Measurements from ENCODE around the gene TRIP4.

Gene TRIP4

DNA sequence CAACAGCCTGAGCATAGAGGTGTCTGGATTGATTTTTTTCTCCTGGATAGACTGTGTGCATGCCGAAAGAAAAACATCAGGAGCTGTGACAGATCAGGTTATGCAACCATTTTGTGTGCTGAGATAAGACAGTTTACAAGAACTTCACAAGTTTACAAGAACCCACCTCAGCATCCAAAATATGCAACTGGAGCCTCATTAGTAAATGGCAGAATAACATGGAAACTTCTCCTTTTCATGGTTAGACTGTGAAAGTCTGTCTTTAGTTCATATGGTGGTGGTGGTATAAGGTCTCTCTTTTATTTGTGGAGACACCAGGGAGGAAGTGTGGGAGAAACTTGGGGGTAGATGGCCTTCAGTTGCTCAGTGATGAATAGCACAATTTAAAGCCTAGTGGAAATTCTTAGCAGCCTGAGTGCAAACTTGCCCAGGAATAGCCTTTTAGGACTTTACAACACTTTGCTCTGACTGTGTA lies 69.0 kb downstream of the TRIP4 start:
- TF ChIP-seq, protein P1, sequence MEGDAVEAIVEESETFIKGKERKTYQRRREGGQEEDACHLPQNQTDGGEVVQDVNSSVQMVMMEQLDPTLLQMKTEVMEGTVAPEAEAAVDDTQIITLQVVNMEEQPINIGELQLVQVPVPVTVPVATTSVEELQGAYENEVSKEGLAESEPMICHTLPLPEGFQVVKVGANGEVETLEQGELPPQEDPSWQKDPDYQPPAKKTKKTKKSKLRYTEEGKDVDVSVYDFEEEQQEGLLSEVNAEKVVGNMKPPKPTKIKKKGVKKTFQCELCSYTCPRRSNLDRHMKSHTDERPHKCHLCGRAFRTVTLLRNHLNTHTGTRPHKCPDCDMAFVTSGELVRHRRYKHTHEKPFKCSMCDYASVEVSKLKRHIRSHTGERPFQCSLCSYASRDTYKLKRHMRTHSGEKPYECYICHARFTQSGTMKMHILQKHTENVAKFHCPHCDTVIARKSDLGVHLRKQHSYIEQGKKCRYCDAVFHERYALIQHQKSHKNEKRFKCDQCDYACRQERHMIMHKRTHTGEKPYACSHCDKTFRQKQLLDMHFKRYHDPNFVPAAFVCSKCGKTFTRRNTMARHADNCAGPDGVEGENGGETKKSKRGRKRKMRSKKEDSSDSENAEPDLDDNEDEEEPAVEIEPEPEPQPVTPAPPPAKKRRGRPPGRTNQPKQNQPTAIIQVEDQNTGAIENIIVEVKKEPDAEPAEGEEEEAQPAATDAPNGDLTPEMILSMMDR (IDR thresholded peaks at IDR 0.05; ENCODE audit: insufficient read depth, low read depth, low read length, missing control alignments) = no peak
- no peak overlapping the region for H3K4me3 ChIP-seq (ENCODE audit: low read length)
- DNase-seq (ENCODE audit: low read depth) = no peak

DNA sequence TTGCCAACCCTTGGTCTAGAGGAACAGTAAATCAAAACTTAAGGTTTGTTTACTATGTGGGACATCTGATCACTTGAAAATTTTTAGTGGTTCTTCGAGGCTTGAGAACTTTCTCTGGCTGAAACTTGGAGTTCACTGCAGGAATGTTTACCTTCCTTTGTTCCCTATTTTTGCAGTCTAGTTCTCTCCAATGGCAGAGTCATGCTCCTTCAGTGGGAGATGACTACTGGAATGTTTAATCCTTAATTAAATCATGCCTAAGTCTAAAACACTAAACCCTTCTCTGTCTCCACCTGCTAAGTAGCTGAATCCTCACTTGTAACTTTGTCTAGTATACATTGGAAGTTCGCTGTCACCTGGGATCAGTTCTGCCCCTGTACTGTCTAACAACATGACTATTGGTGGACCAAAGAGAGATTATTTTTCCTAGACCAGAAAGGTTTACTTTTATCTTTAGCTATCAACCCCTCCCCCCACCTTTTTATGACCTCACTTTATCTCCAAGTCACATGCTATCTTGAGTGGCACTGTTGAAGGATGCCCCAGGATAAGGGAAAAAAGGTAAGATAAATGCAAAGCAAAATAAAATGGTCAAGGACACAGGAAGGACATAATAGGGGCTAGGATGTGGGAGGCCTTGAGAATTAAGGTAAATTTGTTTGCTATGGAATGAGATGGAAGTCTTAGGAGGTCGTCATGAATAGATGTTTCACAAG lies 71.6 kb downstream of the TRIP4 start:
- no peak for DNase-seq (ENCODE audit: low read depth)
- H3K4me3 ChIP-seq (ENCODE audit: low read length) = no peak overlapping the region
- TF ChIP-seq, protein P1 (IDR thresholded peaks at IDR 0.05; ENCODE audit: insufficient read depth, low read depth, low read length, missing control alignments) = no peak

DNA sequence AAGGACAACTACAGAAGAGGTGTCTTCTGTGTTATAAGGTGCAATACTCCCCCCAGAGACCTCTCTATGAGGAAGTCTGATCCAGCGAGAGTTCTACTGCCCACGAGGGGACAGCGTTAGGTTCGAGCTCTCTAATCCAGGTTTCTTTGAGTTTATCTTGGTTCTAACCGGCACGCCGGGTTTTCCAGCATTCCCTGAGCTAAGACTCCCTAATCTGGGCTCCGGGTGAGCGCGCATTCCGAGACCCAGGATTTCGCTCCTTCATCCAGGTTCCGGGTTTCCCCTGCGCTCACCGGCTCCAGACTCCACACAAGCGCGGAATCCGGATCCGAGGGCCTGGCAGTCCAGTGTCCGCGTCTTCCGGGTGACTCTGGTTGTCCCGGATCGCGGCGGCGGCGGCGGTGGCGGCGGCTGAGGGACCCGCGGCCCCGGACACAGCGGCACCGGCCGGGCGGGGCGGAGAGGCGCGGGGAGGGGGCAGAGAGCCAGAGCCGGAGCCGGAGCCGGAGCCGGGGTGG lies 72.6 kb downstream of the TRIP4 start, which contains the start of gene ZNF609:
ZNF609 (plus strand) TSS at position 373 of the 518 bp plus-strand sequence. CDS start 38,842 bp downstream, outside the sequence.
- TF ChIP-seq, protein P1 (IDR thresholded peaks at IDR 0.05; ENCODE audit: insufficient read depth, low read depth, low read length, missing control alignments) = no peak
- peak; percentile 96 for DNase-seq (ENCODE audit: low read depth)
- H3K4me3 ChIP-seq (ENCODE audit: low read length) = peak within 1 kb of the TSS; percentile 66

DNA sequence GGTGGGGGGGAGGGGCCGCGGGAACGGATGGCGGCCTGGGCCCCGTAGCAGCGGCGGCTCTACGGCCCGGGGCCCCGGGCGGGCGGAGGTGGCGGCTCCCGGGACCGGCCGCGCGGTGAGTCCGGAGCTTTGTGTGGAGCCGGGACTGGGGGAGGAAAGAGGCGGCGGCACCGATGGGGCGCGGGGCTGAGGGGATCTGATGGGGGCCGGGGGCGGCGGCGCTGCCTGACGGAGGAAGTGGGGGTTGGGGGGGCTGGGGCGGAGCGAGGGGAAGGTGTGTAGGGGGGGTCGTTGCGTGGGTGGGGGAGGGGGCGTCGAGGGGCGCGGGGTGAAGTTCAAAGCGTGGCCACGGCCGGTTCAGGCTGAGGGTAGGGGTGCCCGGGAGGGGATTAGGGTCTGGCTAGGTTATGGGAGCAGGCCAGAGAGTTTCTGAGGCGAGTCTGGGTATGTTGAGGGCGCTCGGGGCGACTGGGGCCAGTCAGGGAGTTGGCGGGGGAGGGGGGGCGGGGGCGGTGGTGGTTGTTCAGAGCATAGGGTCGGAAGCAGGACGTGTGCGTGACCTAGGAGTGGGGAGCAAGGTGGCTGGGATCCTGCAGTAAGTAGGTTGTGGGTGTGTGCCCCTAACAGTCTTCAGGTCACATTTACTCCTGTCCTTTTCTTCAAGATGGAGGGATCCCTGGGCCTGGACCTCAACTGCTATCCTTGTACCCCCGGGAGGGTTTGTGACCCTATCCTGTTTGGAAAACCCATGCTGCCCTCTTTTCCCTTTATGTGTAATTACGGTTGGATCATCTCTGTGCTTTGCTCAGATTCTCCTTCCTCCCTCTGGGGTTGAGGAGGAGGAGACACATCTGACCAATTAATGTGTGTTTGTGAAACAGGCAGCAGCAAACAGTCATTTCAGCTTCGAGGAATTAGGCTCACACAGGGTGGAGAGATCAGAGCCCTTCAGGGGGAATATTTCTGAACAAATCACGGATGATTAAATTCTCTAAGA lies 73.4 kb downstream of the TRIP4 start:
- TF ChIP-seq, protein P1 (IDR thresholded peaks at IDR 0.05; ENCODE audit: insufficient read depth, low read depth, low read length, missing control alignments) = peak; percentile 20
- peak overlapping the region; percentile 66 for H3K4me3 ChIP-seq (ENCODE audit: low read length)
- peak; percentile 87 for DNase-seq (ENCODE audit: low read depth)

DNA sequence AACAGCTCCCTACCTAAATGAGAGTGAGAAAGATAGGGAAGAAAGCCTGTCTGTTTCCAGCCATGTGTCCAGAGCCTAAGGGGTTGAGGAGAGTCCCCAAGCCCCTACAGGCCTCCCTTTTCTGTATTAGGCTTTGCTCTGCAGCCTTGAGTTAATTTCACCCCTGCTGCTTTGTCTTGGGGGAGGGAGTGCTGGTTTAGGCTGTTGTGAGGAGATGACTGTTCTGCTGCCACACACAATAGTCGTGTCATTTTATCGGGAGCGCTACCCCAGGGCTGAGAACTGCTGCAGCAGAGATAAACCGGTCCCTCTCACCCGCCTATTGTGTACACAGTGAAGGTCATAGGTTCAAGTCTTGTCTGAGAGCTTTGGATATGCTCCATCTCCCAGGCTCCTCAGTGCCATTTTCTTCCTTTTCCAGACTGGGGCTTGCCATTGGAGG lies 74.1 kb downstream of the TRIP4 start:
- H3K4me3 ChIP-seq (ENCODE audit: low read length) = peak overlapping the region; percentile 66
- DNase-seq (ENCODE audit: low read depth) = peak; percentile 39
- TF ChIP-seq, protein P1 (IDR thresholded peaks at IDR 0.05; ENCODE audit: insufficient read depth, low read depth, low read length, missing control alignments) = no peak

DNA sequence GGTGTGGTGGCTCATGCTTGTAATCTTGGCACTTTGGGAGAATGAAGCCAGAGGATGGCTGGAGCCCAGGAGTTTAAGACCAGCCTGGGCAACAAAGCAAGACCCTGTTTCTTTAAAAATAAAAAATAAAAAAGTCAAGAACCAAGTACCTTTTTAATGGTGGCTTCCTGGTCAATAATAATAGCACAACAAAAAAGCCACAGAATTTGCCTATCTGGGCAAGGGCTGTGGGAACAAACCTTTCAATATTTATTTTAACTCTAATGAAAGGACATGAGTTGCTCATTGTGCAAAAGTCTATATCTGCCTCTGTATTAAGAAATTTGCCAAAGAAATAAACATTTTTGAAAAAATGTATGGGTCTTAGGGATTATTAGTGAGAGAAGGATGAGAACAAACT lies 74.9 kb downstream of the TRIP4 start:
- no peak overlapping the region for H3K4me3 ChIP-seq (ENCODE audit: low read length)
- no peak for DNase-seq (ENCODE audit: low read depth)
- TF ChIP-seq, protein P1 (IDR thresholded peaks at IDR 0.05; ENCODE audit: insufficient read depth, low read depth, low read length, missing control alignments) = no peak

Measured in epithelial cell of esophagus (primary cell).